ENCODE data around the gene FRMPD4.

FRMPD4 gene

DNA sequence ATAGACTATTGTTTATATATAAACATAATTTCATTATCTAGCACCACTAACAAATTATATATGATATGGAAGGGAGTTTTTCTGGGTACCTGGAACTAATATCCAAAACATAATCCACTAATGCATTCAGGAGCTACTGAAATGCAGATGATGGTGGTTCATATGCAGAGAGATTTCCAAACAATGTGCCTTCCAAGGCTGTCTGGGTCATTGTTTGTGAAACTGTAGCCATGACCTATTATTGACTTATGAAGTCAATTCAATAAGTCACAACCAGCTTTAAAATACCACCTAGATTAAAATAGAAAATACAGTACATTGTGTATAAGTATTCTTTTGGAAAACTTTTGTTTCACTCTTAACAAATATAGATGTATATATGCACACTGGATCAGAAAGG, 415.9 kb downstream of the FRMPD4 start:
- DNase-seq, result no peak

DNA sequence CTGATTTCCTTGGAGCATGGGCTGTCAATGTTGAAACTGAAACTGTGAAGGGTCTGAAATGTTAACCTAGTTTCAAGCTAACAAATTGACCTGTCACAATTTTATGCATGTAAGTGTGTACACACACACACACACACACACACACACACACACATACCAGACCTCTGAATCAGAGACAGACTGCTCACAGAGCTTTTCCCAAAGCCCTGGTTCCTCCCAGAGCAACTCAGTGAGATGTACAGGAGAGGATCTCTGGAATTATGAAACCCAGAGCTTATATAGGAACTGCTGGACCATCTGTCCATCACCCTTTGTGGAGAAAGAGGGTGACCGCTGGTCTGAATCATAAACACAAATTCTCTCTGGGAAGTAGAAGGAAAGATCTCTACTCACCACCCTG, 424.8 kb downstream of the FRMPD4 start:
- DNase-seq, result no peak

DNA sequence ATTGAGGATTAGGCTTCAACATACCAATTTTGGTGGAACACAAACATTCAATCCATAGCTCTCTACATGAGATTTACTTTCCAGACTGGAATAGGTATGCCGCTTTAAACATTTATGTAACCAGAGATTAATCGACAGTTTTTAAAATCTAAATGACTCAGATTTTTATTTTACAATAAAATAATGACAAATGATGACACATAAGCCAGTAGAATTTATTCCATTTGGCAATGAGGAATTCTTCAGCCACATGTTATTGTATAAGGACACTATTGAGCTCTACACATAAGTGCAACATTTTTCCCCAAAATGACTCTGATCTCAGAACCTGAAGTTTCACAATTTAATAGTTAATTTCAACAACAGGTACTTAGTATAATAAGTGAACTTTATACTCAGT, 425.9 kb downstream of the FRMPD4 start:
- no peak for DNase-seq

DNA sequence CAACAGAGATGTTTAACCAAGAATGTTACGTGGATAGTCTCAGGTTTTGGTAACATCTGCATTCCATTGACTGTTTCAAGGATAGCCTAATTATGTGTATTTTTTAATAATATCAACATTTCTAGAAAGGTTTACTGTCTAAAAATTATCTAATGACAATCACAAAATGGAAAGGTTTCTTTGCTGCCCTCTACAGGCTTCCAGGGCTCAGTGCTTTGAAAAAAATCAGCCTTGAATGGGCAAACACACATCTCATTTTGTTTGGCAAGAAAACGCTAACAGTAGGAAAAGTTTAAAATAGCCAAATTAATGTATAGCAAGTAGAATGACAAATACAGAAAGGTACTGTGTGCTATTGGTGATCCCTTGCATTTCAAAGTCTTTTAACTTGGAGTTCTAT, 429.6 kb downstream of the FRMPD4 start:
- no peak for DNase-seq

DNA sequence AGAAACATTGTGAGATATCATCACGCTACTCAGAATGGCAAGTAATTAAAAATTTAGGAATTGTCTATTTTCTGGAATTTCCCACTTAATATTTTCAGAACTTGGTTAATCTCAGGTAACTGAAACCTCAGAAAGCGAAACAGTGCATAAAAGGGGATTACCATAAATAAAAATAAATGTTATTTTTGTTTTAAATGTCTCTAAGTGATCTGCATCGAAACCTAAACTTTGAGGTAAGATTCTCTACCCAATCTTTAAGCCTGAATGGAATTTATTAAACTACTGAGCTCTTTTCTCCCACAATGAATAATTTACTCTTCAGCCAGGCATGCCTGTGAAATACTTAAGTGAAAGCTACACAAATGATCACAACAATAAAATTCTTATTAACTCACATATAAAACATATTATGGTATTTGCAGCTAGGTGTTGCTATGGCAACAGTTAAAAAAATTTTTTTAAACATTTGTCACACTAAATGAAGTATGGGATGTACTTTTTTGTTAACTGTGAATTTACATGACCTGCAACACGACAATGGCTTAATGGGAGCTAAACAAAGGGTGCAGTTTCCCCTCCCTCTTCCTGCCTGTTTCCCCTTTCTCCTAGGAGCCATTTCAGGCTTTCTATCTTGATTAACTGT, 432.7 kb downstream of the FRMPD4 start:
- DNase-seq, result no peak

DNA sequence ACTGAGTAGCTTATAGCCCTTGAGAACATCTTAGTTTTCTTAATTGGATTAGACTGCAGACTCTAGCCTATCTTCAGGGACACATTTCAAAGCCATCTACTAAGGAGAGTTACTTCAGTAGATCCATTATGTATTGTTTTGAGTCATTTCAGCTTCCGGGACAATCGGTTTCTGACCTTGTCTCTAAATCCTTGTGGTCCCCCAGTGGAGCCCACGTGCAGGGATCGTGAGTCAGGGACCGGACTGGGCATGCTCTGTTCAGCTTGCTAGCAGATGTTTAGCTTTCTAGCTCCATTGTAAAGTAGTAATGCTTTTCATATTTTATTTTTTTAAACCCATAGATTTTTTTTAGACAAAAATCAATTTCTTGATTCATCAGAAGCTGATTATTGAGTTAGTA, 441.0 kb downstream of the FRMPD4 start:
- no peak for DNase-seq

DNA sequence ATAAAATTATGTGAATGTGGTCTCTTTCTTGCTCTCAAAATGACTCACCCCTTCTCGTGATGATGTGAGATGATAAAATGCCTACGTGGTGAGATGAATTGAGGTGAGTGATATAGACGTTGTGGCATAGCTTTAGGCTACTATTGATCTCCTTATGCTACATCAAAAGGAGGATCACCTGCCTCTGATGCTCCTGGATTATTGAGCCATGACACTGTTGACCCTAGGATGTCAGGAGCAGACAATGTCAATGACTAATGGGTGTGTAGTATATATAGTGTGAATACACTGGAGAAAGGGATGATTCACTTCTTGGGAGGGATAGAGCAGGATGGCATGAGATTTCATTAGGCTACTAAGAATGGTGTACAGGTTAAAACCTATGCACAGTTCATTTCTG, 442.3 kb downstream of the FRMPD4 start:
- no peak for DNase-seq

DNA sequence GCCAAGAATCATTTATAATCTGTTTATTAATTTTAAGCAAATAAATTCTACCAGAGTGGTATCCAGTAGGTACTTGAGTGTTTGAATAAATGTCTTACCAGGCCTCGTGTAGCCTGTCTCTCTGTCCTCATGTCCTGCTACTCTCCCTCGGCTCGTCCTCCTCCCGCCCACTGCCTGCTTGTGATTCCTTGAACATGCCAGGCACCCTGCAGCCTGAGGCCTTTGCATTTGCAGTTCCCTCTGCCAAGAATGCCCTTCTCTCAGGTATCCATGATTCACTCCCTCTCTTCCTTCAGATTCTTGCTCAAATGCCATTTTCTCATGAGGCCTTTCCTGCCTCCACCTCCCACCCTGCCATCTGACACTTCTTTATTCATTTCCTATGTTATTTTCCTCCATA, 443.3 kb downstream of the FRMPD4 start:
- no peak for DNase-seq

DNA sequence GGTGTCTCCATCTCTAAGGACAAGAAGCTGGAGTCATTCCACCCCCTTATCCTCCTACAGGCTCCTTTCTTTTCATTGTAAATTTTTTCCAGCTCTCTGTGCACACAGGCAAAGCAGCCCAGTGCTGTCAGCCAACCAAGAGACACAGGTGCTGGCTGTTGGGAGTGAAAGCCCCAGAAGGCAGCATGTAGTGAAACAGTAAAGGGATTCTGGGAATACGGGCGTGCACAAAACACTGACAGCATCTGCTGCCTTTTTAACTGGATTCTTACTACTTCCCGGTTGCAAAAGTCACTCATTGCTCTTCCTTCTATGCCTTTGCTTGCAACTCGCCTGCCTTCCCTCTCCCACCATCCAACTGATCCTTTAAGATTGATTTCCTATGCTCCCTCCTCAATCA, 444.4 kb downstream of the FRMPD4 start:
- no peak for DNase-seq

DNA sequence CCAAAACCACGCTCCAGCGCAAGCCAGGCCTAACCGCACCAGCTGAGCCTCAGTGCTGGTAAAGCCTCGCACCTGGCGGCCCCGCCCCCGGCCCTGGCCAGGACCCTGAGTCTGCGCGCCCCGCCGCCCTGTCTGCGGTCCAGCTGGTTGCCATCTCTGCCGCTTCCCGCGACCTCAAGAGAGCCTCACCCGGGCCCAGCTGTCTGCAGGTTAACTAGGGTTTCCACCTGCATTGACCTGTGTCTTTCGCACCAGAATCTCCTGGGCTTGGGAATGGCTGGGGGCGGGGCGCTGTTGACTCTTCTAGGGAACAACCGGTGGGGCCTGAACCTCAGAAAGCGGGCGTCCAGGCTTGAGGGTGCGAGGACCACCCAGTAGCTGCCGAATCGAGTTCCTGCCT, 445.3 kb downstream of the FRMPD4 start:
- DNase-seq, result no peak

DNA sequence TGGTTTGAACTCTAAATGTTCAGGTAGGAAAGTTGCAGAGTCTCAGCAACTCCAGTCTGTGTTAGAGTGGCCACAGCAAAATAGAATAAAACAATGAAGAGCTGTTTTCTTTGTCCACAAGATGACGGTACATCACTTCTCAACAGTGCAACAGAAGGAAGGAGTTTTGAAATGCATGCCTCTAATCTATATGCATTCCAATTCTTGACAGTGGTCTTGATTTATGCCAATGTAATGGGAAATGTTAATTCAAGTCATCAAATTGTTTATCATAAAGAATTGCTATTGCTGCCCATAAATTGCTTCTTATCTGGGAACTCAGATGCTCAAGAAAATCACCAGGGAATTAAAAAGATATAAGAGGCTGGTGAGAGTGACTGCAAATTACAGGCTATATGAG, 457.4 kb downstream of the FRMPD4 start:
- no peak for DNase-seq

DNA sequence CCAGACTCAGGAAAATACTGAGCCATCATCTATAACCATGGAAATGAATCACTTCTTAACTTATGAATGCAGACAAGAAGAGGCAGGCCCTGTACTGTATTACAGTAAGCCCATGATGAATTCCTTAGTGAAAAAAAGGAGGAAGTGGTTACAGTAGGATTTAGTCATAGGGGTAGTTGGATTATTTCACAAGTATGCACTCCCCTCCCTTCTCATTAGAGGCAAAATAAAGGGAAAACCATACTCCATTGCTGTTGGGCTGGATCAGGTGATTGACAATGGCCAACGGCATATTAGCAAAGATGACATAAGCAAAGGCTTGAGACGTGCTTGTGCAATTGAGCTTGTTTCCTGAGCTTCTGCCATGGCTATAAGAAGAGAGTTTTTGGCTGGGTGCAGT, 471.8 kb downstream of the FRMPD4 start:
- no peak for DNase-seq

DNA sequence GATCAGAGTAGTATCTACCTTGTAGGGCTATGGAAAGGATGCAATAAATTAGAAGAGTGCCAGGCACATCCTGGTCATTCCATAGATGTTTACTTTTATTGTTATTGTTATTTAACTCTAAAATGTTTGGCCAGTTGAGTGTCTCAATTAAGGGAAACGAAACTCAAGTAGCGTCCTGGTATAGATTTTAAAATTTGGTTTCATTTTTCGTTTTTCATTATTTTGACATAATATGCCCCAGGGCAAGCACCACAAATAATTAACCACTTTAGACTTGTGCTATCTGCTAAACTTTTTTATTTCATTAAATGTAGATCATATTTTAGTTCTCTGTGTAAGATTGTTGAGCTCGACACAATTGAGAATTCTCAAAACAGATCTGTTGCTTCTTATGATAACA, 473.2 kb downstream of the FRMPD4 start:
- DNase-seq, result no peak

DNA sequence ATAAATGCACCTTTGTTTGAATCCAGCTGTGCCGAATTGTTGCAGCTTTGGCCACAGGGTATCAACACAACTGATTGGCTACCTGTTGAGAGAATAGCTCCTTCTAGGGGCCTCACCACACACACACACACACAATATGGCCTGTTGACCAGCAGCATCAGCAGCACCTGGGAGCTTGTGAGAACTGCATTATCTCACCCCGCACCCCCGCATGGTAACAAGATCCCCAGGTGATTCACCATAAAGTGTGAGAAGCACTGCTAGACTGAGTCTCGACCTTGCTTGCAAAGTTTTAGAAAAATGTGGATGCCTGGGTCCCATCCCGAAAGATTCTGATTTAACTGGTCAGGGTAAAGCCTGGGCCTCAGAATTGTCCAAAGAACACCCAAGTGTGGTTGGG, 476.0 kb downstream of the FRMPD4 start:
- DNase-seq, result no peak

DNA sequence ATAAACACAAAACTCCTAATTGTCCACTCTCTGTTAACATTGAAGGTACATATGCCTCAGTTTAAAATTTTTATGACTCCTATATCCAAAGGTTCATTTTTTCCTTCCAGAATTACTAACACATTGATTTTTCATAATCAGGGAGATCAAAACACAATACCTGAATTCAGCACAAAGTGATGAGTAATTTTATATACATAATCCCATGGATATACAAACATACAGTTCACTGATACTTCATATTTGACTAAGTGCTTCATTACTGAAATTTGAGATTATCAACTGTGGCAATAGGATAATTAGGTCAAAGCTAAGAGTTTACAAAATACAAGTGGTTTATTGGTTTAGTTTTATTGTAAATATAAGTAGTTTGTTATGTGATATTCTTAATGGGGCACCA, 476.8 kb downstream of the FRMPD4 start:
- DNase-seq, result no peak

DNA sequence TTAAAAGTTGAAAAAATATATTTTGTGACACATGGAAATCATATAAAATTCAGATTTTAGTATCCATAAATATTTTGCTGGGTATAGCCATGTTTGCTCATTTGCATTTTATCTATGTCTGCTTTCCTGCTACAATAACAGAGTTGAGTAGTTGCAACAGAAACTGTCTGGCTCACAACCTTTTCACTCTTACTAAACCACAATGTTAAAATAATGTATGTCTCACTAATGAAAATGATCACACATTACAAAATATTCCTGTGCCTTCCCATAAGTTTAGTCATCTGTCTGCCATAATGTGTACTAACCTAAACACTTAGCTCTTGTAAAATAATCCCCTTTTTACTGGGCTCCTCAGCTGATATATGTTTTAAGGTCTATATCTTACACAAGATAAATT, 479.0 kb downstream of the FRMPD4 start:
- DNase-seq, result no peak

DNA sequence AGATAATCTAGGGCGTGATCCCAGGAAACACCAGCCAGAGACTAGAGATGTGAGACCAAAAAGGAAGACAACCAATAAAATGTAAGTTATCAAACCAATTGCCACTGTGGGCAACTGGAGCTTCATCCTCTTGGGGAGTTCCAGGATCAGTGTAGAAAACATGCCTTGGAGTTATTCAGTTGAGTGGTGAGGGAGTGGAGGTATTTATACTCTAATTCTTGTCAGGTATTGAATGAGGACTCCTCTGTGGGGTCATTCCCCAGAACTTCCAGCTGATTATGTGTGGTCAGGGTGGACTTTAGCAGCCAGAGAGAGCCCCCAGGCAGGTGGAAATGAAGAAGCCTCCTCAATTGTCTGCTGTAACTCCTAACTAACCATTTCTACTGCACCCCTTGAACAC, 509.0 kb downstream of the FRMPD4 start:
- no peak for DNase-seq

DNA sequence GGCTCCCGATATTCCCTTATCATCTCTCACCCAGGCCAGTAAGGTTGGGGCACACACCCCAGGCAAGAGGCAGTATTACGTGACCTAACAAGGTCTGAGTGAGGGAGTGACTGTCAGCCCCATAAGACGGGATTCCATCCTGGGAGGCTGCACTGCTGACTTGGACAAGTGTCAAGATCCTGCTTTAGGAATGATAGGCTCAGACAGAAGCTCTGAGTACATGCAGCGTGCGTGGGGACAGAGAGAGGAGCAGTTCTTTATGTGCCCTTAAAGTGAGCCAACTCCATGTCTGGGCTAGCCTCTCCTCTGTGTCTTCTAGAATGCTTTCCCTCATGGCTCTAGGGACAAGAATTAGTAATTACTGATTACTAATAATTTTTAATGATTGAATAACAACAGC, 510.7 kb downstream of the FRMPD4 start:
- DNase-seq, result no peak

DNA sequence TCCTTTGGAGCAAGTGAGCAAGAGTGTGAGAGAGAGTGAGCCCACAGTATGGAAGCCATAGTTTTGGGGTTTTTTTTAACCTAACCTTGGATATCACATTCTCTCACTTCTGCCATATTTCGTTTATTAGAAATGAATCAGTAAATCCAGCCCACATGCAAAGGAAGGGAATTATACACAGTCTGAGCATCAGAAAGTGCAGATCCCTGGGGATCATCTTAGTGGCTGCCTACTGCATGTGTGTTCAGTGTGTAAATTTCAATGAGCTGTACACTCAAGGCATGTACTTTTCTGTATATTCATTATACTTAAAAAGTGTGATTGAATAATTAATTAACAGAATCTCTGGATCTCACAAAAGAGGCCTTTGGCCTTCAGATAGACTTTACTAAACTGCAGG, 519.2 kb downstream of the FRMPD4 start:
- DNase-seq, result no peak

DNA sequence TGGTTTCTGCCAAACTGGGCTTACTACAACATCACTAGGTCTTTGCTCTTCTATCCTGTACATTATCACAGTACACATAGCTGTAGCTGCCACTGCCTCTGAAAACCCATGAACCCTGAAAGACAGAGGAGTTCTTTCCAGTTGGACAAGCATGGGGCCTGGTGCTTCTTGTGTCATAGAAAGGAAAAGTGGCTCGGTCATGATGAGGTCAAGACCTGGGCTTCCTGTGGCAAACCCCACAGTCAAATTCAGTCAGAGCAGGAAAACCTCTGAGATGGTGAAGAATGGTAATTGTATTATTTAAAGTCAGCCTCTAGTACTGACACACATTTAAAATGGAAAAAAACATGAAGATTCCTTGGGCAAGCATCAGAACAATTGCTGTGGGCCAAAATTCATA, 519.6 kb downstream of the FRMPD4 start:
- no peak for DNase-seq

DNA sequence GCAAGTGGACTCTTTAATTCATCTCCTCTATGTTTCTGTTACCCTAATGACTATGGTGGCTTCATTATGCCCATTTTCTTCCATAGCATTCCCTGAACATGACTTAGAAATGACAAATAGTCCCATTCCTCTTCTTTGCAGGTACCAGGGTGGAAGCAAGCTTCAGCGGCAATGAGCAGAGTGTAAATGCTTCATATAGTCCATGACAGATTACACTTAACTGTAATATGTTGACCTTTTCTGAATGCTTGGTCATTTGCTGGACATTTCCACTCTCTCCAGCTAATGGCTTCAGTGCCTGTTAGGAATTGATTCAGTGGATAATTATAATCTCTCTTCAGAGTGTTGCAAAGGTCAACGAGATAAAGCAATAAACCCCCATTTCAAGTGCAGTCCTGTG, 523.2 kb downstream of the FRMPD4 start:
- no peak for DNase-seq

DNA sequence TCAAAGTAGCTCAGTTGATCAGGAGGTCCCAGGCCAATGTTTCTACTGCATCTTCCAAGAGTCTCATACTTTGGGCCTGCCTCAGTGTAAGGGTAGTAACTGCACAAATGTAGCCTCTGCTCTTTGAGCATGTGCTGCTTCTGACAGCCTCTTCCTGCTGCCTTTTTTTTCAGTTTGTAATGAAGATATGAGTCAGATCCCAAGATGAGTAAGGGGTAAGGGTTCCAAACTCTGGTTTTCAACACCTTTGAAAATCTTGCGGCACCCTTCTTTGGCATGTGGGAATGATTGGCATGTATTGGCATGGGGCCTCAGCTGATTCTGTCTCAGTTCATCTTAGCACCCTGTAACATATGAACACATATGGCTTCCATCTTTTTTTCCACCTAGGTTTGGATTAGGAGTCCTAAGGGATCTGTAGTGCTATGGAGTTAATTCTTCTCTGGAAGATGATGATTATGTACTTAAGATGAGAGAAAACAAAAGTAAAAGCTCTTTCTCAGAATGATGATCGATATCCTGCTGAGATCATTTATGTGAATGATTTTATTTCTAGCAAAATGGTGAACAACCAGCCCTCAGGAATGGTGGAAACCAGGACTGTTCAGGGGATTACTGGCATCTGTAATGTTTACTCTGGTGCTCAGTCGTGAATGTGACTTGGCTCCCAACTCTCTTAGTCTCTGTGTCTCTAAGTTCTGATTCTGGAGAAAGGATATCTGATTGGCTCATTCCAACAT, 534.3 kb downstream of the FRMPD4 start:
- no peak for DNase-seq

DNA sequence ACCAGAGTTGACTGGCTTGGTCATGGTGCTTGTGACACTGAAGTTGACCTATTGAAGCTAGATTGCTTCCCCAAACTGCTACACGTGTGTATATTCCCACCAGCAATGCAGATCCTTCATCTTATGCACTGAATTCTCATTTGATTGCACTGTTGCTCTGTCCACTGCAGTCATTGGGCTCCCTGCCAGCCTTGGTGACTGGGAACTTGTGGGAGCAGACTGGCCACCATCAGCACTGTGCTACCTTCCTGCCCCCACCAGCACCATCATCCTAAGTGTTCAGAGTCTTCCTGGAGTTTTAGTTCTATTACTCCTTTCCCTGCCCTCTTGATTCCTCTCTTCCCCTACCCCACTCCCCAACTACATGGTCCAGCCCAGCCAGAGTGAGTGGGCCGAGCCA, 535.2 kb downstream of the FRMPD4 start:
- no peak for DNase-seq

DNA sequence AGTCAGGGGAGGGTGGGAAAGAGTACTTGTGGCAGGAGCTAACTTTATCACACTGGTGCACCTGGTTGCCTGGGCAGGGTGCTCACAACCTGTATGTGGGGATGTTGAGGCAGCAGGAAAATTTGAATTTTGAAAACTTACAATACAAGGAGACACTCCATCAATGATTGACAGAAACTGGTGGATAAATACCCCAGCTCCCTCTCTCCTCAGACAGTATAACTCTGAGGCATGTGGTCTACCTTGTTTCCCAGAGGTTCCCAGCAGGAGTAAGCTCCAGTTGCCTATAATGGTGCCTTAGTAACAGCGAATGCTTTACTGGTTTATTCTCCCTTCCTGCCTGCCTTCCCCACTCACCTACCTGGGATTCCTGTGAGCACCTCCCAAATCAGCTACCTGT, 541.2 kb downstream of the FRMPD4 start:
- no peak for DNase-seq

DNA sequence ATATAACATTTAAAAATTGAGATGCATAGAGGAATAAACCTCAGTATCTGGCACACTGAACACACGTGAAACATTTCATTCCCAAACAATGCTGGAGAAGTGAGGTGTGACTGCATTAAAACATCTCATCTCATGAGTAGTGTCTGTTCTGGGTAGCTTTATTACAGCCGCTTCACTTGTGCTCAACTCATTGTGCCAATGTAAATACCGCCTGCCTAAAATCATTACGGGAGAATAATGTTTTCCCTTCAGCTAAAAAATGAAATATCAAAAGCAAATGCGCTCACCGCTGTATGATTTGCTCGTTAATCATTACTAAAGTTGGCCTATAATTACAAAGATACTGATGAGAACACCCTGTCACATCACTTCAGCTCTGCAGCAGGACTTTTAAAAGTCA, 542.8 kb downstream of the FRMPD4 start:
- no peak for DNase-seq

Data from NCI-H2227 treated with DMSO at 0.1 percent for 48 hours (cell line).